KOPT-K1 (cell line): ENCODE data around the gene PTGDS.

Experiments used
- H3K27ac ChIP-seq: fragments of 200-600 bp; sonication (generic); 2 replicates; pipeline ENCODE4 v1.5.1; 2016; ENCODE audit warnings: antibody characterized with exemption, mild to moderate bottlenecking, low read depth, low read length; ENCODE audit not compliant: poor library complexity, severe bottlenecking
- H3K36me3 ChIP-seq: fragments of 200-600 bp; sonication (generic); 2 replicates; pipeline ENCODE4 v1.5.1; 2017; ENCODE audit warnings: antibody characterized with exemption, mild to moderate bottlenecking, low read length, moderate library complexity; ENCODE audit not compliant: insufficient read depth
- H3K9me3 ChIP-seq: fragments of 200-600 bp; sonication (generic); 2 replicates; pipeline ENCODE4 v1.5.1; 2017; ENCODE audit warnings: antibody characterized with exemption, low read length, mild to moderate bottlenecking; ENCODE audit not compliant: insufficient read depth, poor library complexity, severe bottlenecking

Gene PTGDS

GRCh38 chr9:136951541-136952320 is 25.6 kb upstream of the PTGDS start, which contains the start of gene LCN12:
LCN12 (plus strand) TSS chr9:136952273; CDS start chr9:136952328, 55 bp downstream.
- no peaks in the 10 kb centered on the region for H3K36me3 ChIP-seq
- H3K27ac ChIP-seq: no peak within 1 kb of the TSS
- no peaks in the 10 kb centered on the region for H3K9me3 ChIP-seq

GRCh38 chr9:136952321-136952850 is 24.9 kb upstream of the PTGDS start:
- Histone ChIP-seq H3K36me3 (no peaks in the 10 kb centered on the region), H3K9me3 (no peaks in the 10 kb centered on the region), H3K27ac (no peak overlapping the region)

GRCh38 chr9:136952876-136953770 is 24.2 kb upstream of the PTGDS start:
- Histone ChIP-seq H3K9me3 (no peaks in the 10 kb centered on the region), H3K27ac (no peak overlapping the region)

GRCh38 chr9:136953771-136954269 is 23.5 kb upstream of the PTGDS start:
- Histone ChIP-seq H3K27ac (no peak overlapping the region), H3K36me3 (no peaks in the 10 kb centered on the region), H3K9me3 (no peaks in the 10 kb centered on the region)

More at GRCh38 chr9:136952876-136953770, 24.2 kb upstream of the PTGDS start:
- H3K36me3 ChIP-seq: no peaks in the 10 kb centered on the region

GRCh38 chr9:136954270-136955083 is 22.8 kb upstream of the PTGDS start:
- no peaks in the 10 kb centered on the region for H3K9me3 ChIP-seq
- no peak overlapping the region for H3K27ac ChIP-seq
- H3K36me3 ChIP-seq: no peaks in the 10 kb centered on the region

- Histone ChIP-seq H3K36me3 (no peaks in the 10 kb centered on the region), H3K27ac (no peak overlapping the region)
Measured at GRCh38 chr9:136955202-136955942, 21.9 kb upstream of the PTGDS start.

GRCh38 chr9:136955943-136956335 is 21.4 kb upstream of the PTGDS start:
- Histone ChIP-seq H3K36me3 (no peaks in the 10 kb centered on the region), H3K9me3 (no peaks in the 10 kb centered on the region), H3K27ac (no peak overlapping the region)

More at GRCh38 chr9:136955202-136955942, 21.9 kb upstream of the PTGDS start:
- H3K9me3 ChIP-seq: no peaks in the 10 kb centered on the region

- no peak overlapping the region for H3K27ac ChIP-seq
- no peaks in the 10 kb centered on the region for H3K36me3 ChIP-seq
- H3K9me3 ChIP-seq: no peaks in the 10 kb centered on the region
Measured at GRCh38 chr9:136956604-136957003, 20.7 kb upstream of the PTGDS start.

GRCh38 chr9:136957461-136957860 is 19.8 kb upstream of the PTGDS start:
- H3K36me3 ChIP-seq: no peaks in the 10 kb centered on the region
- H3K9me3 ChIP-seq: no peaks in the 10 kb centered on the region
- no peak overlapping the region for H3K27ac ChIP-seq

- Histone ChIP-seq H3K9me3 (no peaks in the 10 kb centered on the region), H3K27ac (no peak overlapping the region)
Measured at GRCh38 chr9:136957901-136958300, 19.4 kb upstream of the PTGDS start.

GRCh38 chr9:136958473-136958872 is 18.8 kb upstream of the PTGDS start:
- no peaks in the 10 kb centered on the region for H3K36me3 ChIP-seq
- H3K27ac ChIP-seq: no peak overlapping the region
- no peaks in the 10 kb centered on the region for H3K9me3 ChIP-seq

More at GRCh38 chr9:136957901-136958300, 19.4 kb upstream of the PTGDS start:
- H3K36me3 ChIP-seq: no peaks in the 10 kb centered on the region

- no peak overlapping the region for H3K27ac ChIP-seq
- H3K9me3 ChIP-seq: no peaks in the 10 kb centered on the region
- H3K36me3 ChIP-seq: no peaks in the 10 kb centered on the region
Measured at GRCh38 chr9:136958898-136959850, 18.1 kb upstream of the PTGDS start.
